IPS-11a (cell line): ENCODE data around the gene TANC1.

Experiments used
- H3K4me3 ChIP-seq: one replicate; pipeline ENCODE4 v1.5.1; 2013; ENCODE audit warnings: low read depth, low read length, control low read depth

TANC1 gene

DNA sequence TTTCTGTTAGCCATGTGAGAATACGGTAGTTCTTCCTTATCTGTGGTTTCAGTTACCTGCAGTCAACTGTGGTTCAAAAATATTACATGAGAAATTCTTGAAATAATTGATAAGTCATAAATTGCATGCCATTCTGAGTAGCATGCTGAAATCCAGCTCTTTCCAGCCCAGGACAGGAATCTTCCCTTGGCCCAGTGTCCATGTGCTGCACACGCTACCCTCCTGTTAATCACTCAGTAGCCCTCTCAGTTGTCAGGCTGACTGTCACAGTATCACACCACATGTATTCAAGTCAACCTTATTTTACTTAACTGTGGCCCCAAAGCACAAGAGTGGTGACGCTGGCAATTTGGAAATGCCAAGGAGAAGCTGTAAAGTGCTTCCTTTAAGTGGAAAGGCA, 141.1 kb downstream of the TANC1 start:
- no peak overlapping the region for H3K4me3 ChIP-seq

DNA sequence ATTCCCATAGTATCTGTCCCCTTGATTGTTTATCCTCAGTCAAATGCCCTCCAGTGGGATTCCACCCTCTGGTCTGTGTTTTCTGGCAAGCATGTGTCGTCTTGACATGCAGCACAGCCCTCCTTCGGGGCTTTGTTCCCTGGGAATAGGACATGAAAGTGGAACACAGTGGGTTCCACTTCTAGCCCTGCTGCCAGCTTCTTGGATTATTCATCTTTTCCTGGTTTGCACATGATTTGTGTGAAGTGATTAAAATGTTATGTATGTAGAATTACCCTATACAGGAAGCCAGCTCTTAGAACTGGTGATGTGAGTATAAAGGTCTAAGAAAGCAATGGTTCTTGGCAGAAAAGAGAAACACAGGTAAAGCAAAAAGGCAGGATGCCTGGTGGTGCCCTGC, 142.3 kb downstream of the TANC1 start:
- H3K4me3 ChIP-seq, result no peak overlapping the region

DNA sequence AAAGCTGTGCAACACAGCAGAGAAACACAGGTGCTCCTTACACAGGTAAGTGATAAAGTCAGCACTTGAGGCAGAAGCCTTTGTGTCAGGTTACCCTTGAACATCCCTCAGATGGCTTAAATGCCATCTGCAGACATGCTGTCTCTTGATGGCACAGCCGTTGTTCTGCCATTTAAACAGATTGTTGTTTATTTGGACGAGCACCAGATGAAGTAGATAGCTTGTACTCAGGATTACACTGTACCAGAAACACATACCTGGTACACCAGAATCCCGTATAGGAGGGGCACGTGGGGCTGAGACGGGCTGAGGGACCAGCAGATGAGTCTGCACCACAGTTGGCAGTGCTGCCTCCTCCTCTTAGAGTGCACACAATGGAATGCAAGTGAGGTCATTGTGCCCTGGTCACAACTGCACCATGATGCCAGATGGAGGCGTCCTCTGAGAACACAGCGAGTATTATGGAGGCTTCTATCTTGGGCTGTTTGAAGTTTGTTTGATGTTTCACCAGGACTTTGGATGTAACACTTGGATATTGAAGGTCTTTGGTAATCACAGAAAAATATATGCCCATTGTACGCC, 143.0 kb downstream of the TANC1 start:
- no peak overlapping the region for H3K4me3 ChIP-seq

DNA sequence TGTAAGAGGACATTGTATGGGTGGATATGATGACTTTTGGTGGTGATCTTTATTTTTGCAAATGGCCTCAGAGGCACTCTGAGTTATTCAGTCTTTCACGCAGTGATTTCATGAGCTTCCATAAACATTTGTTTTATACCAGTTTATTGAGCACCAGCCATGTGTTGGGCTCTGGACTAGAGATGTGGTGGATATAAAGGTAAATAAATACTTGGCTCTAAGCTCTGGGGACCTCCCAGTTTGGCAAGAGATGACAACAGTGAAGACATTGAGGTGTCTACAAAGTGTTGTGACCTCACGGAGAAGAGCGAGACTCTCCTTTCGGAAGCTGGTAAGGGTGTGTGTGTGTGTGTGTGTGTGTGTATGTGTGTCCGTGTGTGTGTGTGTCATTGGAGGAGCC, 146.4 kb downstream of the TANC1 start:
- no peak overlapping the region for H3K4me3 ChIP-seq

DNA sequence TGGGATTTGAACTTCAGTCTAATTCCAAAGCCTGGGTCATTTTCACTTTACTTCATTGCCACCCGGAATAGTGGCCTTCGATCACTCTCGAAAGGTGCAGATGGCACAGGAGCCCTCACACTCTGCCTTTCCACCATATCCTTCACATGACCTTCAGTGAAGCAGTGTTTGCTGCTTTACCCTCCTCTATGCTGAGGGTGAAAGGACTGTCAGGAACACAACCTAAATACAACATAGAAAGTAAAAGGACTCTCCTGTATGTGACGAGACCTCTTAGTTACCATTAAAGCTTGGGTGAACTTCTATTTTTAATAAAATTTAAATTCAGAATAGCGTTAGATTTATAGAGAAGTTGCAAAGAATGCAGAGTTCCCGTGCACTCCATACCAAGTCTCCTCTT, 148.5 kb downstream of the TANC1 start:
- no peak overlapping the region for H3K4me3 ChIP-seq

DNA sequence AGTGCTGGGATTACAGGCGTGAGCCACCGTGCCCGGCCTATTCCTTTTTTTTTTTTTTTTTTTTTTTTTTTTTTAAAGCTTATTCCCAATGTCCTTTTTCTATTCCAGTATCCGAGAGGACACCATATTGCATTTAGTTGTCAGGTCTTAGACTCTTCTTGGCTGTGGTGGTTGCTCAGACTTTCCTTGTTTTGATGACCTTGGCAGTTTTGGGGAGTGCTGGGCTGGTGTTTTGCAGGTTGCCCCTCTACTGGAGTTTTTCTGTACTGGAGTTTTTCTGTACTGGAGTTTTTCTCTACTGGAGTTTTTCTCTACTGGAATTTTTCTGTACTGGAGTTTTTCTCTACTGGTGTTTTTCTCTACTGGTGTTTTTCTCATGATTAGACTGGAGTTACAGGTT, 149.2 kb downstream of the TANC1 start:
- H3K4me3 ChIP-seq, result no peak overlapping the region

DNA sequence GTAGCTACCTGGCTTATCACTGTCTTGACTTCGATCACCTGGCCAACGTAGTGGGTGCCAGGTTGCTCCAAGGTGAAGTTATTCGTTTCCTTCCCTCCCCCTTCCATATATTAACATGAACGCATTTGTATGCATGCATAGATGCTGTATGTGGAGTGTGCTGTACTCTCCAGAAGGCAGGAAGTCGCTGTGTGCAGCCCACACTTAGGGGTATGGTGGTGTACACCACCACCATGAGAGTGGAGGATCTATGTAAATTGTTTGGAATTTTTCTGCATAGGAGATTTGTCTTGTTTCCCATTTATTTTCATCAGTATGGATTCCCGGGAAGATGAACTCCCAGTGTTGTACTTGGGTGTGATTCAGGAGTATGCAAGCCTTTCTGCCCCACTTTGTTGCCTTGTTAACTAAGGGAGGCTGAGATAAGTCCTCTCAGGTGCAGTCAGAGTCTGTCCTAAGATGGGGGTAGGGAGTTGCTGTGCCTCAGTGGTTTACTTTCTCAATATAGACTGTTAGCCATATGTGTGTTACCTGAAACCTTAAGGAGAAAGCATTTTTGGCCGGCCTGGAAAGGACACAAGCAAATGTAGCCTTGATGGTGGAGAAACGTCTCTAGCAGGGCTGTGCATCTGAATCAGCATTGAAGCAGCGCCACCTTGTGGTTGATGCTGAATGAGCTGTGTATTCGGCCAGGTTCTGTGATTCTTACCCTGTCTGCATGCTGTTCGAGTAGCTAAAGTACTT, 149.8 kb downstream of the TANC1 start:
- no peak overlapping the region for H3K4me3 ChIP-seq

DNA sequence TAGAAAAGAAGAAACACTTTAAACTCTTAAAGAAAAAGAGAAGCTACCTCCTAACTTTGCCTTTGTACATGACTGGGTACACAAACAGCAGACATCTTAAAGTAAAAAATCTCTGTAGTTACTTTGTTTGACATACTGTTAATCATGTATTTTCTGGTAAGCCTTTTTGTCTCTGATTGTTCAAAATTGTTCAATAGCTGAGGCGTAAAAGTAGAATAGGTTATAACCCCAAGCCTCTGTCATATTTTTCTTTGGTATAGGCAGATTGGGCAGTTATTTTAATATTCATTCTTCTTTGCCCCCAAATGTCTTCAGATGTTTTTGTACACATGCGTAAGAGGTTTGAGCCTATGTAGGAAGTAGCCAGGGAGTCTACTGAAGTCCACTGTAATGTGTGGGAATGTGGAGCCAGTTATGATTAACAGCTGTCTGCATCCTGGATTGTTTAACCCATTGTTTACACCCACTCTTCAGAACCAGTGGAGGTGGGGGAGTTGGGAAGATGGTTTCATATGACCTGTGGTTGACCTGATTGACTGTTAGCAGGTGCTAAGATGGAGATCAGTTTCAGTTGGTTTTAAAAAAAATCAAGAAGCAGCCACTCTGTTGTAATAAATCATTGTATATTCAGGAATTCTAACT, 150.5 kb downstream of the TANC1 start:
- no peak overlapping the region for H3K4me3 ChIP-seq

DNA sequence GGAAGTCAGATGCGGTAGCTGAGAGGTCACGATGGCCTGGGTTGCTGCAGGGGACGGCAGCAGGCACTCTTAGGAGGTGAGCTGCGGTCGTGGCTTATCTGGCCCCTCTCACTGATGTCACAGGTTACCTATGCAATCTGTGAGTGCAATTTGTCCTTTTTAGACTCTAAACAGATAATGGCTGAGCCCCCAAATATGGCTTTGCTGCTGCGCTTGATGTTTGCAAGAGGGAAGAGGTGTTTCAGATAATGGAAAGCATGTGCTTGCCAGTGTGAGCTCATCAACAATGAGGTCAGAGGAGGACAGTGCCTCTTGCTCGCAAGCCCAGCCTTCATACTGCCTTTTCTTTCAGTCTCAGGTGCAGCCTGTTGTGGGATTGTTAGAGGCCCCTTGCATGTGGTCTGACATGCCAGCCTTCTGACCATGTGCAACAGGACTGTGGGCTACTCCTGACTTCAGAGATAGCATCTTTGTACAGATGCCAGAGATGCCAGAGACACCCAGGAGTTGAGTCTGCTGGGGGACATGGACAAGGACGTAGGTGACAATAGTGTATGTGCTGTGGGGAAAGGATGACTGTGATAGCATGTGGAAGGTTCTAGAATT, 151.3 kb downstream of the TANC1 start:
- no peak overlapping the region for H3K4me3 ChIP-seq

DNA sequence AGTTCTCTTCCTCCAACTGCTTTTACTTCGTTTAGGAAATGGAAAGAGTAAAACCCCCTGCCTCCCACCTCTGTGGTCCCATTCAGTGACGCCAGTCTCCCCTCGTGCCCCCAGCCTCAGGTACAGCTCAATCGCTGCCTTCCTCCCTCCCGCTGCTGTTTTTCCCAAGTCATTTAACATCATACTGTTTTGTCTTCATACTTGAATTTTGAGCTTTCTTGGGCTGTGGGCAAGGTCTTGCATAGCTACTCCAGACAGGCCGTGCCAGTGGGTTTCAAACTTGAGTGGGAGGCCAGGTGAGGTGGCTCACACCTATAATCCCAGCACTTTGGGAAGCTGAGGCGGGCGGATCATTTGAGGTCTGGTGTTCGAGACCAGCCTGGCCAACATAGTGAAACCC, 155.3 kb downstream of the TANC1 start:
- H3K4me3 ChIP-seq, result no peak overlapping the region

DNA sequence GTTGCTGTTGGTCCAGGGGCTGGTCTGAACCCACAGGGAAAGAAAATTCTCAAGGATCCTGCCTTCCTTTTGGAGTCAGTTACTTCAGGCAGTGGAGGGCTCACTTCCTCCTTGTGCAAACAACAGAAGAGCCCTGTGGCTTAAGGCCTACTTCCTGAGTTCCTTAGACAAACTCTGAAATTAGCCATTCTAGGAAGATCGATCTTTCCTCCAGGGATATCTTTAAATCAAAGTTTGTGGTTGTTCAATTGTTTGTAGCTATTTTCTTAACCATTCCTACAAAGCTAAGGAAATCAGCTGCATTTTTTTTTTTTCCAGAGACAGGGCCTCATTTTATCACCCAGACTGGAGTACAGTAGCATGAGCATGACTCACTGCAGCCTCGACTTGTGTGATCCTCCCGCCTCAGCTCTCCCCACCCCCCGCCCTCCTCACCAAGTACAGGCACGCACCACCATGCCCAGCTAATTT, 156.0 kb downstream of the TANC1 start:
- H3K4me3 ChIP-seq, result no peak overlapping the region

DNA sequence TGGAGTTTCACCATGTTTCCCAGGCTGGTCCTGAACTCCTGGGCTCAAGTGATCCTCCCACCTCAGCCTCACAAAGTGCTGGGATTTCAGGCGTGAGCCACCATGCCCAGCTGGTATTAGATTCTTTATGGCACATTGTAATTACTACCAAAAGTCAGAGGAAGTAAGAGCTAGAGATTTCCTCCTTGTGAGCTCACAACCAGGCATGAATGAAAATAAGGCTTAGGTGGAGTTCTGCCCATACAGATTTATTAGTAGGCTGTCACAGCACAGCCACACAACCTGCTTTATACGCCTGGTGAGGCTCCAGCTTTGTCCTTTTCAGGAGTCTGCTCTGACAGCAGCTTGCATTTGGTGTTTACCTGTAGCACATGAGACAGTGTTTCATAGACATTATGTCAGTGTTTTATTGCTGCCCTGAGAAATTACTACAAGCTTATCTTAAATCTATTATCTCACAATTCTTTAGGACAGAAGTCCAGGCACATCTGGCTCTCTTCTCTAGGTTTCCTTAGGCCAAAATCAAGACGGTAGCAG, 156.6 kb downstream of the TANC1 start:
- no peak overlapping the region for H3K4me3 ChIP-seq

DNA sequence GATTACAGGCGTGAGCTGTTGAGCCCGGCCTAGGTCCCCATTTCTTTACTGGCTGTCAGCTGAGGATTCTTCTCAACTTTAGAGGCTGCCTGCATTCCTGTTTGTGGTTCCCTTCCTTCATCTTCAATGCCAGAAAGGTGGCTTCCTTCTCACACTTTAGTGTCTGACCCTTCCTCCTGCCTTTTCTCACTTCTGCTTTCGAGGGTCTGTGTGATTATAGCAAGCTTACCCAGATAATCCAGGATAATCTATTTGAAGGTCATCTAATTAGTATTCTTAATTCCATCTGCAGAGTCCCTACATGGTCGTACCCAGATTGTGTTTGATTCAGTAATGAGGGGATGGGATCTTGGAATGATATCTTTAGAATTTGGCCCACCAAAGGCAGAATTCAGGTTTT, 157.4 kb downstream of the TANC1 start:
- no peak overlapping the region for H3K4me3 ChIP-seq

DNA sequence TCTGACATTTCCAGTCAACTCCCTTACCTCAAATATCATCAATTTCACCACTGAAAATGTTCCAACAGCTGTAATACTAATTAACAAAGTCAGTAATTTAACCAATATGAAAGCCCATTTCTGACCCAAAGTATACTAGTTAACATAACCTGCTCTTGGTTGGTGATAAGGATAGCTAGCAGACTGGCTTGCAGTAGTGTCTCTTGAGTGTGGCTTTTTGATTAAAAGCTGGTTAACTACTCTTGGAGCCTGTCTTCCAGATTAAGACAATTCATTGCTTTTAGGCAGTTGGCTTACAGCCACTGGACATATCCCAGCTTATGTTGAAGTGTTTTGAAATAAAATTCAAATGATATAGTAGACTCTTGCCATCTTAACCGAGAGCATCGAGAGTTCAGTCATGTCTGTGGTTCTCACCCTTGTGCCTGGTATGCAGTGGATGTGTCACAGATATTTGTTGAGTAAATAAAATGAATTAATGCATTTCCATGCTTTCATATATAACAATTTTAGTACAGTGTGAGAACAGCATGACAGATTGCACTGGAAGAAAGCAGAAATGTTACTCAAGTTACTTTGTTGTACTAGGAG, 158.1 kb downstream of the TANC1 start:
- H3K4me3 ChIP-seq, result no peak overlapping the region

DNA sequence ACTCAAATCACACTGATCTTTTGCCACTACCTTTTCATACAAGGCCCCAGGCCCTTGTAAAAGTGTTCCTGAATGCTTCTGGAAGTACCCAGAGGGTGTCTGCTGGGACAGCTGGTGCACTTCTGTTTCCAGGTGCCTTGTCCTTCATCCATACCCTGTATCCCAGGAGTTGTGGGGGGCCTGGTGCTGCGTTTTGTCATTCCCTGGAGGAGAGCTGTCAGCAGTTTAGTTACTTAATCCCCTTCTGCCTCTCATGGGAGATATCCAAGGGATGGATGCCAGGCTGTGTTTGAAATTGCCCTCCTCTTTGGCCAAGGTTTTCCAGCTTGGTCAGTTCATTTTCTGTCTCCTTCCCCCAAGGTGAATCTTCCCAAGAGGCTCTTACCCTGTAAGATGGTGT, 159.8 kb downstream of the TANC1 start:
- no peak overlapping the region for H3K4me3 ChIP-seq

DNA sequence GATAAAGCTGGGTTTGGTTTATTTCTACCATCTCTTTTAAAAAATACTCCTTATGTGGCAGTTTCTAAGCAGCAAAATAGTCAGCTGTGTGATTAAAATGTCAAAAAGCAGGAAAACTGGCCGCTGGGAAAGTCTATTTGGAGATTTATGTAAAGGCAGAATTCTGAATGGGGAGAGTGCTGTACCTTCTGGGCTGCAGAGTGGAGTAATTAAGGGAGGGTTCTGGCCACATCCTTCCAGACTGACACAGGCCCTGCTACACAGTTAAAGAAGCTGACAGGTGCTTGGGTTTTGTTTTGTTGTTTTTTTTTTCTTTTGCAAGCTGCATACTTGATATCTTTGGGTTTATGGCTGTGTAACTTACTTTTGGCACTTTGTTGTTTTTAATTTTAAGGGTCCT, 160.8 kb downstream of the TANC1 start:
- no peak overlapping the region for H3K4me3 ChIP-seq

DNA sequence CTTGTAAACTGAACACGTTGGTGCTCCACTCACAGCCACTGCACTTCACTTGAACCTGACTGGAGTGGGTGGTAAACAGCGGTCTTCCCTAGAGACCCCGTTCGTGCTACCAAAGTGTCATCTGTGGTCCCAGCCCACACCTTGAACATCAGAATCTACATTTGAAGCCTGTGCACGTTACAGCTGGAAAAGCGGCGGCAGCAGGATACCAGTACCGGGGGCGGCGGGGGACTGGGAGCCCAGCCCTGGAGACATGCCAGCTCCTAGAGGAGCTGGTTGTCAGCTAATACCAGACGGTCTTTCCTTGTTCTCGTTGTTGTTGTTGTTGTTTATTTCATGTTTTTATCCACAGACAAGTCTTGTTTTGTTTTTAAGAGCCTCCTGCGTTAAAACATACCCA, 161.4 kb downstream of the TANC1 start:
- no peak overlapping the region for H3K4me3 ChIP-seq

DNA sequence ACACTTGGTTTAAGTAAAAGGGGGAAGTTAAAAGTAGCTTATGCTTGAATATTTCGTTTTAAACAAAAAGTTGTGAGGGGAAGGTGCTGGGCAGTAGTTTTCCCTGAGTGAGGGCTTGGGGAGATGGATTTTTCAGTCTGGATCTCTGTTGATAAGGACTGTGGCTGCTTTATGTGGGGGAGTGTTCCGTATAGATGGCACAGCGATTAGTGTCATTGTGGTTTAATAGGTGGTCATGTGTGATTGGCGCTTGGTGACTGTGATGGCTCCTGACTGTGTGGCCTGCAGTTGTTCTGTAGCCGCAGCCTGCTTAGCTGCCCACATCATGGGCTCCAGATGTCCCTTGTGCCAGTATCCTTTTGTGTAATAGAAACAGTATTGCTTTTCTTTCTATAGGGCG, 161.9 kb downstream of the TANC1 start:
- H3K4me3 ChIP-seq, result no peak overlapping the region

DNA sequence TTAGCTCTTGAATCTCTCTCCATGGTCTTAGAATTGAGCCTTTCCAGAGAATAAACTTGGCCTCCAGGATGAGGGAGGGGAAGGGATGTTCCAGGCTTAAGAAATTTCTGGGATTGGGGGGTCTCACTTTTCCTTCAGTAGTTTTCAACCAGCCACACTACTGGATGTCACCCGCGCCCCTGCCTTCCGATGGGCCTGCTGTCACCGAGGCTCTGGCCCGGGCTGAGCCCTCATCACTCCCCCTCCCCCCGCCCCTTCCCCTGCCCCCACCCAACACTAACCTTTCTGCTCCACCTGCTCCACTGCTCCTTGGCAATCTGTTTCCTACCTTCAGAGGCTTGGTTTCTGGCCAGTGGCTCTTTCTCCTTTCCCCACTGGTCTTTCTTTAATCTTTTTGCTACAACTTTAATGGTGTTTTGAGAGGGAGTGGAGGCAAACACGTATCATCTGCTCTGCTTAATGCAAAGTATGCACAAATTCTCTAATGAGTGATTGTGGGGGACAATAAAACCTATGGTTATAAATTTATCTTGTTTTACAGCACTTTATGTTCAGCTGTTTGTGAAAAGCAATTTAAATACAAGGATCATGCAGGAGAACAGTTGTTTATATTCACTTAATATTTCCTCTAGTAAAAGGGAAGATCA, 162.9 kb downstream of the TANC1 start:
- H3K4me3 ChIP-seq, result no peak overlapping the region

DNA sequence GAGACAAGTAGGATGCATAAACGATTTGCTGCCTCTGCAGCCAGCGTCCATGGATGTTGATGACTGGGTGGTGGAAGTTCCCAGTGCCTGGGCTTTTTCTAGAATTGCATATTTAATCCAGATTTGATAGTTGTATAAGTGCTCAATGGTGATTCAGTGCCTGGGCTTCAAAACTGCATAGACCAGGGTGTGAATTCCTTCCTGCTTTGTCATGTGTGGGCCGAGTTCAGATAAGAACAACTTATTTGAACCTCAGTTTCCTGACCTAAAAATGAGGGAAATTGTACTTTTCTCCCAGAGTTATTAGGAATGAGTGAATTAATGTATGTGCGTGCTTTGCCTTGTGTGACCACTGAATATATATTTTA, 163.5 kb downstream of the TANC1 start:
- H3K4me3 ChIP-seq, result no peak overlapping the region

DNA sequence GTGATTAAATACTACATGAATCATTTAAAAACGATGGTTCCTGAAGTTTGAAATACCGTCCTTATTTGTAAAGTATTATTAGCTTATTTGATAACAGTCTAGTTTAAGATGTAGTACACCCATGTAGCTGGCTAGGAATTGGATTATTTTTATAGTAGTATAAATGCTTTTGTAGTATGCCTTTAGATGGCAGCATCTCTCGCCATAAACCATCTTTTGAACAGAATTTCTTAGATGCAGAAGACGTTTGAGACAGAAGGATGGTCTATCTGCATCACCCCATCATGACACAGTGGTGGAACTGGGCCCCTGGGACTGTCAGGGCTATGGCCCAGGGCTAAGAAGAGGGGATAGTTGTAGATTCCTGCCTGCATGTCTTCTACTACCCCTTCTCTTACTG, 165.4 kb downstream of the TANC1 start:
- H3K4me3 ChIP-seq, result no peak overlapping the region
